GM10248 (cell line): ENCODE results near the gene PURA.
"Not testable (repeated sequence)": the region's sequence is repeated elsewhere in the genome, so short reads cannot be mapped to it uniquely, and the experiment has no call there.

ENCODE experiments used
- CTCF ChIA-PET: fragments of 300-600 bp; sonication (Branson Sonifier 250); formaldehyde crosslinking; extraction: SDS; loops from one replicate; lab custom pipeline; 2021; ENCODE audit warnings: antibody characterized with exemption; lab: Yijun Ruan, JAX
- POLR2A ChIA-PET: fragments of 350-650 bp; sonication (Branson Sonifier 250); formaldehyde crosslinking; extraction: SDS; loops from one replicate; lab custom pipeline; 2020; ENCODE audit warnings: antibody characterized with exemption; lab: Yijun Ruan, JAX
- DNase-seq: peaks from one replicate; pipeline ENCODE4 v3.0.0; 2012; ENCODE audit errors: extremely low spot score
- CTCF ChIP-seq: IDR thresholded peaks from 2 replicates; pipeline ENCODE4 v1.5.1; 2012; ENCODE audit warnings: mild to moderate bottlenecking, low read depth; ENCODE audit errors: extremely low read depth, missing control alignments, control extremely low read depth

The PURA gene

GRCh38 chr5:140151144-140152021, 37.5 kb downstream of the PURA start:
- ChIA-PET CTCF (interaction anchor here (0.9 to 10.8 kb wide), 4 partner anchors 20 to 78 kb away, joined by 3 to 116 read pairs (median 4); partner anchors contain the start of gene PURA), POLR2A (no interaction called here)
- no peak for TF ChIP-seq CTCF
- DNase-seq: no peak

GRCh38 chr5:140152022-140152999, 38.4 kb downstream of the PURA start:
- POLR2A ChIA-PET: no interaction called here
- CTCF ChIA-PET: interaction anchor here (1.0 to 11.3 kb wide), 7 partner anchors 8 to 364 kb away, joined by 4 to 137 read pairs (median 6); partner anchors contain the start of gene PURA
- no peak for TF ChIP-seq CTCF
- DNase-seq: no peak

GRCh38 chr5:140153255-140153654, 39.3 kb downstream of the PURA start:
- DNase-seq: no peak
- ChIA-PET POLR2A (no interaction called here), CTCF (interaction anchor here (1.0 to 11.3 kb wide), 8 partner anchors 9 to 365 kb away, joined by 4 to 137 read pairs (median 14); no protein-coding TSS in a partner anchor)

GRCh38 chr5:140153905-140154304, 40.0 kb downstream of the PURA start:
- ChIA-PET CTCF (interaction anchor here (0.8 to 11.3 kb wide), 9 partner anchors 10 to 366 kb away, joined by 3 to 137 read pairs (median 8); no protein-coding TSS in a partner anchor), POLR2A (no interaction called here)
- TF ChIP-seq CTCF: no peak
- DNase-seq: no peak

More at GRCh38 chr5:140153255-140153654, 39.3 kb downstream of the PURA start:
- no peak for TF ChIP-seq CTCF

- POLR2A ChIA-PET, DNase-seq: not testable (repeated sequence)
- CTCF ChIA-PET: interaction anchor here (0.7 to 11.3 kb wide), 11 partner anchors 11 to 374 kb away, joined by 3 to 137 read pairs (median 8); no protein-coding TSS in a partner anchor
Observed at GRCh38 chr5:140154710-140155381, 40.9 kb downstream of the PURA start.

- CTCF ChIA-PET: interaction anchor here (0.7 to 11.3 kb wide), 15 partner anchors 9 to 492 kb away, joined by 3 to 137 read pairs (median 6); partner anchors contain the start of gene CYSTM1
- peak; percentile 91 for TF ChIP-seq CTCF
- POLR2A ChIA-PET: no interaction called here
- peak; percentile 90 for DNase-seq
Observed at GRCh38 chr5:140157032-140157781, 43.3 kb downstream of the PURA start.
